T-helper 1 cell treated with Interleukin-12 subunit alpha and Interleukin-12 subunit beta and Interleukin-4 antibody, amounts not matched to agents 30 μg/mL and 1 μg/mL, for 36 hours (primary cell): ENCODE data around the gene XKRX.
A peak's percentile ranks its signal among the peaks of the same experiment; 100 is the strongest.

Experiments used
- H3K27ac Mint-ChIP-seq: one replicate; pipeline ENCODE4 v1.8.0; 2021; ENCODE audit warnings: mild to moderate bottlenecking, mixed read lengths
- H3K27me3 Mint-ChIP-seq: one replicate; pipeline ENCODE4 v1.8.0; 2021; ENCODE audit warnings: low read depth, mixed read lengths
- H3K36me3 Mint-ChIP-seq: one replicate; pipeline ENCODE4 v1.8.0; 2021; ENCODE audit warnings: low read depth, mixed read lengths
- H3K4me1 Mint-ChIP-seq: one replicate; pipeline ENCODE4 v1.8.0; 2021; ENCODE audit warnings: low read depth, mixed read lengths
- H3K4me3 Mint-ChIP-seq: one replicate; pipeline ENCODE4 v1.8.0; 2021; ENCODE audit warnings: mild to moderate bottlenecking, moderate library complexity, mixed read lengths
- H3K9me3 Mint-ChIP-seq: one replicate; pipeline ENCODE4 v1.8.0; 2021; ENCODE audit warnings: mixed read lengths

XKRX gene

DNA sequence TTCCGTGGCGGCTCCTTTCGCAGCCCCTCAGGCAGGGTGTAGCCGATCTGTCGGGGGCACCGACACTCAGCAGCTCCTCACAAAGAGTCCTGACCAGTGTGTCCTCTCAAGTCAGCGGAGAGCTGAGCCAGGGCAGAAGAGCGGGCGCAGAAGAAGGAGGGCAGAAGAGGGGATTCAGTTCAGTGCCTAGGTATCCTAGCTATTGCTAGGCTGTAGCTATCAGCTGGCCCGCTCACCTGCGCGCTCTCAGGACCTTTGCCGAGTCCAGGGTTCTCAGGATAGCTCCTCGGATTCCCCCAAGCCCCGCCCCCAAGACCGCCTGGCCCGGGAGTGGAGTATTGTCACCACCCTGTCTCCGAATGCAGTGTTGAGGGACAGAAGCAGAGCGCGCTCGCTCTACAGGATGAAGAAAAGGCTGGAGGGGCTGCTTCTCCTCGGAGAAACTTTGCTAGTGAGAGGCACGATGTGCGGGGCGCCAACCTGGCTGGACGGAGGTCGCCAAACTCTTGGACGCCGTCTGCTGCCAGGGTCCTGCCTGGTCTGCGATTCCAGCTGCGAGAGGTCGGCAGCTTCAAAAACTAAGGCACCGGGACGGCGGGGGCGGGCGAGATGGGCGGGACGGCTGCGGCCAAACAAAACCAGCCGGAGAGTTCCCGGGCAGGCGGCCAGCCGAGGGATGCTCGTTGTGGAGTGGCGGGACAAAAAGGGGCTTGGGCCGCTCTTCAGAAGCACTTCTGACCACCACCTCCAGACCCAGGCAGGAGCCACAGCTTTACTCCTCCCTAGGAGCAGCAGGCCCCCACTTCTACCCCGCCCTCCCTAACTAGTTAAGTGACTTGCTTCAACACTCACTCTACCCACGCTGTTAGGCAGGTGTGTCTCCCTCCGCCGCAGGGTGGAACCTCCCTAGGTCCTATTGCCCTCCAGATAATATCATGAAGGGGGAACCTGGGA lies at the start of gene XKRX:
Gene XKRX, minus strand, starts transcription at position 258 of the 954 bp plus-strand sequence. CDS start 613 bp downstream, outside the sequence.
- peaks cover 6% of the 10 kb centered on the region for H3K36me3 Mint-ChIP-seq
- H3K4me3 Mint-ChIP-seq, result peak within 1 kb of the TSS; percentile 86
- H3K27ac Mint-ChIP-seq, result peak within 1 kb of the TSS; percentile 36
- H3K27me3 Mint-ChIP-seq, result no peaks in the 10 kb centered on the region
- peaks cover 14% of the 10 kb centered on the region for H3K4me1 Mint-ChIP-seq
- H3K9me3 Mint-ChIP-seq, result peaks cover 6% of the 10 kb centered on the region

DNA sequence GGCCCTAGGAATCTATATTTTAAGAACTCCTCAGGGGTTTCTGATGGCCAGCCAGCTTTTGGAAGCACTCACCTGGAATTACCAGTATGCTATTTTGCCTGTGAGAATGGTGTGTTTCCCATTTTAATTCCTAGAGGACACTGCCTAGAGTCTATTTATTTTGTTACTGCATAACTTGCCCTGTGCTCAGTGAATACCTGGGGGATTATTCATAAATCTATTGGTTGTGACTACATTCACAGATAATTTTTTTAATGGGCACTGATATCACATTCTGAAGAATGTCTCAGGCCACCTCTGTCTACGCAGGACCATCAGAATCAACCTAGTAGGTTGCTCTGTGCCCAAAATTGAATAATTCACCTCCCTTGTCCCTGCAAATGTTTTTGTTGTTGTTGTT lies 47.5 kb upstream of the XKRX start:
- H3K9me3 Mint-ChIP-seq, result no peaks in the 10 kb centered on the region
- H3K36me3 Mint-ChIP-seq, result no peaks in the 10 kb centered on the region
- H3K27me3 Mint-ChIP-seq, result no peaks in the 10 kb centered on the region
- H3K27ac Mint-ChIP-seq, result no peak overlapping the region
- H3K4me1 Mint-ChIP-seq, result peaks cover 3% of the 10 kb centered on the region
- H3K4me3 Mint-ChIP-seq, result no peak overlapping the region

DNA sequence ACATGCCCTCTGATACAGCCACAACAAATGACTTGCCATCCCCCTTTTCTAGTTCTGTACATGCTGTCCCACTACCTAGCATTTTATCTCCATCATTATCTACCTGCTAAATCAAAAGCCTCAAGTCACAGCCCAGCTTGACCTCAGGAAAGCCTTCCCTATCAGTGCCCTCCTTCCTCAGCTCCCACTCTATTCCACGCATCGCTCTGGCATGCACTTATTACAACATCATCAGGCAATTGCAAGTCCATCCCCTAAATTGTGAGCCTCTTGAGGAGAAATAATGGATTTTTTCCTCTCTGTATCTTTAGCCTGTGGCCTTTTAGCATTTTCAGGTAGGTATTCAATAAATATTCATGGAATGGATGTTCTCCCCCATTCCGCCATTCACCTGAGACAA lies 46.5 kb upstream of the XKRX start:
- no peaks in the 10 kb centered on the region for H3K36me3 Mint-ChIP-seq
- no peak overlapping the region for H3K27ac Mint-ChIP-seq
- H3K27me3 Mint-ChIP-seq, result no peaks in the 10 kb centered on the region
- H3K9me3 Mint-ChIP-seq, result no peaks in the 10 kb centered on the region
- no peak overlapping the region for H3K4me3 Mint-ChIP-seq
- H3K4me1 Mint-ChIP-seq, result peaks cover 3% of the 10 kb centered on the region

DNA sequence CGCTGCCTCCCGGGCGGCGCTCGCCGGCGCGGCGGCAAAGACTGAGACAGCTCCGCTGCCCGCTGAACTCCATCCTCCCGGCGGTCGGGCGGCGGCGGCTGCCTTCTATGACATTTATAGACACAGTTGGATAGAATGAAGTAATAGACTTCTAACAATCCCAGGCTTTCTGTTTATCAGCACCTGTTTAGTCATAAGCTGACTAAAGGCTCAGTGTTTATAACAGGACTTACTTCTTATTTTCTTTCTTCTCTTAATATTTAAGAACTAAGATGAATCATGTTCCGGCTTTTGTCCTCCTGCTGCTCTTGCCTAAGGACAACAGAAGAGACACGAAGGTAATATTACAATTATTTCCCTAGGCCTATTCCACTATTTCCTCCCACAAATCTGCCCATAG lies 44.7 kb upstream of the XKRX start:
- Mint-ChIP-seq H3K36me3 (no peaks in the 10 kb centered on the region), H3K27me3 (no peaks in the 10 kb centered on the region), H3K4me3 (no peak overlapping the region), H3K27ac (no peak overlapping the region), H3K9me3 (no peaks in the 10 kb centered on the region), H3K4me1 (no peaks in the 10 kb centered on the region)

DNA sequence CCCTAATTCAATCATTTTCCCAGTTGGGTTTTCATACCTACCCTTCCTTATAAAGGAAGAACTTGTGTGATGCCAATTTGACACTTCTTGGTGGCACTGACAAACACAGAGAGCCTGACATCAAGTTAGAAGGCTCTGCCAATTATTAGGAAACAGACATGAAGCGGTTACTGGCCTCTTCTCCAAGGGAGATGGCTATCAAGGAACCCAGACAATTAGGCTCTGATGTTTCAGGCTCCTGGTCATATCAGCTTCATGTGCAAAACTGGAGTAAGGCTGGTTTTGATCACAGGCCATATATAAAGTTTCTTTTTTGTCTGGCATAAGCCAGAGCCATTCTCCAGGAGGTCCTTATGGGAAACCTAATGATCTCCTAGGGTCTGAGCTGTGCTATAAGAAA lies 41.2 kb upstream of the XKRX start:
- no peaks in the 10 kb centered on the region for H3K9me3 Mint-ChIP-seq
- H3K4me1 Mint-ChIP-seq, result no peaks in the 10 kb centered on the region
- H3K36me3 Mint-ChIP-seq, result no peaks in the 10 kb centered on the region
- H3K4me3 Mint-ChIP-seq, result no peak overlapping the region
- H3K27ac Mint-ChIP-seq, result no peak overlapping the region
- no peaks in the 10 kb centered on the region for H3K27me3 Mint-ChIP-seq

DNA sequence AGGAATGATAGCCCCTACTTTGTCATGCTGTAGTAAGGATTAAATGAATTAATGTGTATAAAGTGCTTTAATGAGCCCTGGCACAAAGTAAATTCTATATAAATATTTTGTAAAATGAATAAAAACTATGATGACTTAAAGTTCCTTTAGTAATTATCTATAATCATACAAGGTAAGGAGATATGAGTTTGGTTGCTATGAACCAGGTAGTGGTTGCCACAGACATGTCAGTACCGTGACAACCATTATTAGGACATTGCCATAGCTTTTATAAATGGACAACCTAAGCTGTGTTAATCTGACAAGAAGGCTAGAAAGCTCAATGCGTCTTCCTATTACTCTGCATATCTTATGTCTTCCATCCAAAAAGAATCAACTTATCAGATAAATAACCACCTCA lies 40.7 kb upstream of the XKRX start, which contains the start of gene ARL13A:
Gene ARL13A, plus strand, starts transcription at position 301 of the 400 bp plus-strand sequence. CDS start 3,982 bp downstream, outside the sequence.
- Mint-ChIP-seq H3K27me3 (no peaks in the 10 kb centered on the region), H3K4me1 (no peaks in the 10 kb centered on the region), H3K4me3 (no peak within 1 kb of the TSS), H3K9me3 (no peaks in the 10 kb centered on the region), H3K27ac (no peak within 1 kb of the TSS), H3K36me3 (no peaks in the 10 kb centered on the region)

DNA sequence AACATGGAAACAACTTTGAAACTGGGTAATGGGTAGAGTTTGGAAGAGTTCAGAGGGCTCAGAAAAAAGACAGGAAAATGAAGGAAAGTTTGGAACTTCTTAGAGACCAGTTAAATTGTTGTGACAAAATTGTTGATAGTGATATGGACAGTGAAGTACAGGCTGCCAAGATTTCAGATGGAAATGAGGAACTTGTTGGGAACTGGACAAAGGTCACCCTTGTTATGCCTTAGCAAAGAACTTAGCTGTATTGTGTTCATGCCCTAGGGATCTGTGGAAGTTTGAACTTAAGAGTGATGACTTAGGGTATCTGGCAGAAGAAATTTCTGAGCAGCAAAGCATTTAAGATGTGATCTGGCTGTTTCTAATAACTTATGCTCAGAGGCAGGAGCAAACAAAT lies 35.6 kb upstream of the XKRX start:
- no peaks in the 10 kb centered on the region for H3K4me1 Mint-ChIP-seq
- no peaks in the 10 kb centered on the region for H3K36me3 Mint-ChIP-seq
- no peak overlapping the region for H3K27ac Mint-ChIP-seq
- no peaks in the 10 kb centered on the region for H3K9me3 Mint-ChIP-seq
- H3K4me3 Mint-ChIP-seq, result no peak overlapping the region
- no peaks in the 10 kb centered on the region for H3K27me3 Mint-ChIP-seq

DNA sequence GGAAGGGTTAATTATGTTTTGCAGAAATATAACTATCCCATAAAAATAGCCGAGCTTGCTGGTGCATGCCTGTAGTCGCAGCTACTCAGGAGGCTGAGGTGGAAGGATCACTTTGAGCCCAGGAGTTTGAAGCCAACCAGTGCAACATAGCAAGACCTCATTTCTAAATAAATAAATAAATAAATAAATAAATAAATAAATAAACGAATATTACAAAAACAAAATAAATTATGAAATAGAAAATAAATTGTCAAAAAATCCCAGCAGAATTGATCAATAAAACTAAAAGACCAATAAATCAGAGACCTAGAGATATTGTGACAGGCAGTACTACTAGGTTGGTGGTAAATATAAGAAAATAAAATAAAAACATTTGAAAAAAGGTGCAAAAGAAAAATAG lies 34.1 kb upstream of the XKRX start:
- no peaks in the 10 kb centered on the region for H3K4me1 Mint-ChIP-seq
- H3K27me3 Mint-ChIP-seq, result no peaks in the 10 kb centered on the region
- H3K27ac Mint-ChIP-seq, result no peak overlapping the region
- no peaks in the 10 kb centered on the region for H3K9me3 Mint-ChIP-seq
- H3K4me3 Mint-ChIP-seq, result no peak overlapping the region
- no peaks in the 10 kb centered on the region for H3K36me3 Mint-ChIP-seq

DNA sequence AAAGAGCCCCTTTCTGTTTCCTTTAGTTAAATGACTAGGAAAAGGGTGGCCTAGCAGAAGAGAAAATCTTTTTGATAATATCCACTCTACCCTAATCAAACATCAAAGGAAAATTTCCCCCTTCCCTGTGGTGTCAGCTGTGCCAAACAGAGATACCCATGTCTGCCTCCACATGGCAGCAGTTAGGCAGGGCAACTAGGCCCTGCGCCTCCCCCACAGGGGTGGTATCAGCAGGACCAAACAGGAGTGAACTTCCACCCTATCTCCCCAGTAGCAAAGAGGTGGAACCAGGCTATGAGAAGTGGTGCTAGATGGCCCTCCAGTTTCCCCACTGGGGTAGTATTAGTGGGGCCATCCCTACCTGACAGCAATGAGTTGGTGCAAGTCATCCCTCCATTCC lies 19.8 kb upstream of the XKRX start:
- no peaks in the 10 kb centered on the region for H3K9me3 Mint-ChIP-seq

DNA sequence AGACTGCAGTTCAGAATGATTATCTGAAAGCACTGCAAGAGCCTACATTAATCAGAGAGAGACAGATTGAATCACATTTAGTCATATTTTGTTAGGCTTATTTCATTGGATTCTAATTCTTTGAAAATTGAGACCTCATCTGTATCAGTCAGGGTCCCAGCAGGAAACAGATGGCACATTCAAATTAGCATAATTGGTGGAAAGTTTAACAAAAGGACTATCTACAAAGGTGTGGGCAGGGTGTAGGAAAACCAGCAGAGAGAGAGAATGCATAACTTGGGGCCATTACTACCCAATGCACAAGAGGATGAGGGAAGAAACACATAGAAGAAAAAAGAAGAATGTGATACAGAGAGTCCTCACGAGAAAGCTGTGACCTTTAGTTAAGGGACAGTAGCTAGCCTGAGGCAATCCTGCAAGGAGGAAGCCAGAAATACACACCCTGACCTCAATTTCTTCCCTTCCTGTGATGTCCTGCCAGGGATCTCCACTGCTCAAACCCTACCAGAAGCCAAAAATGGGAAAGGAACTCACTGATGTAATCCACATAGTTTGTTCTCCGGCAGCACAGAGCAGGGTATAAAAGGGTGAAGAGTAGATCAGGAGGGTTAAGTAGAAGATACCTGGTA lies 17.7 kb upstream of the XKRX start:
- Mint-ChIP-seq H3K27ac (no peak overlapping the region), H3K4me1 (no peaks in the 10 kb centered on the region), H3K36me3 (no peaks in the 10 kb centered on the region), H3K27me3 (no peaks in the 10 kb centered on the region), H3K4me3 (no peak overlapping the region), H3K9me3 (no peaks in the 10 kb centered on the region)

More for the DNA sequence above, 19.8 kb upstream of the XKRX start:
- no peaks in the 10 kb centered on the region for H3K4me1 Mint-ChIP-seq
- no peaks in the 10 kb centered on the region for H3K27me3 Mint-ChIP-seq
- no peak overlapping the region for H3K4me3 Mint-ChIP-seq
- no peaks in the 10 kb centered on the region for H3K36me3 Mint-ChIP-seq
- H3K27ac Mint-ChIP-seq, result no peak overlapping the region

DNA sequence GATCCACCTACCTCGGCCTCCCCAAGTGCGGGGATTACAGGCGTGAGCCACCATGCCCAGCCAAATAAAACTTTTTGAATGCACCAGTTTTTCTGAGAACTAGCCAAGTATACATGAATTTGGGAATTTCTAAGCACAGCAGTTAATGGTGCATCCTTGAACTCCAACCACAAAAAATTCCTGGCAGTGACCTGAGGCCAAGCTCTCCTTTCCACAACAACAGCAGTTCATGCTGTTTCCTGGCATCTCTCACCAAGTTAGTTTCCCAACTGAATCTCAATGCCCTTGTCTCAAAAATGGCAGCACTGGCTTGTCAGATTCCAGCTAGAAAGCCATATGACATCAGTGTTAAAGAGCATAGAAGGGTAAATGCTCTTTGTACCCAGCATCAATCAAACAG lies 15.9 kb upstream of the XKRX start:
- Mint-ChIP-seq H3K27me3 (no peaks in the 10 kb centered on the region), H3K4me1 (no peaks in the 10 kb centered on the region), H3K9me3 (no peaks in the 10 kb centered on the region), H3K36me3 (no peaks in the 10 kb centered on the region), H3K27ac (no peak overlapping the region), H3K4me3 (no peak overlapping the region)

DNA sequence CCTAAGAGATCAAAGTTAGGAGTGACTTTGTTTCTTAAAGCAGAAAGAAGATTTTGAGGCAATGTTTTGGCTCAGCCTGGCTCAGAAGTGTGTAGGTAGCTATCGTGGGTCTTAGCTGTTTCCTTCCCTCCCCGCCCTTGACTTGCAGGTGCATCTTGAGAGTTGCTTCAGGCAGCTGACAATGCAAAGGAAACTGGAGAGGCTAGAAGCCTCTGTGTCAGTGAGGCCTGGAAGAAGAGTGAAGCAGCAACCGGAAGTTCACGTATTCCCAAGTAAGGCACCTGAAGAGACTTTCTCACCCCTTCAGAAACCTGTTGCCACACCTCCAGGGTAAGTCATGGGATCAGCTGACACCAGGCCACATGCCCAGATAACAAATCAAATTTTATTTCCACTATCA lies 10.6 kb upstream of the XKRX start:
- peaks cover 4% of the 10 kb centered on the region for H3K4me1 Mint-ChIP-seq

DNA sequence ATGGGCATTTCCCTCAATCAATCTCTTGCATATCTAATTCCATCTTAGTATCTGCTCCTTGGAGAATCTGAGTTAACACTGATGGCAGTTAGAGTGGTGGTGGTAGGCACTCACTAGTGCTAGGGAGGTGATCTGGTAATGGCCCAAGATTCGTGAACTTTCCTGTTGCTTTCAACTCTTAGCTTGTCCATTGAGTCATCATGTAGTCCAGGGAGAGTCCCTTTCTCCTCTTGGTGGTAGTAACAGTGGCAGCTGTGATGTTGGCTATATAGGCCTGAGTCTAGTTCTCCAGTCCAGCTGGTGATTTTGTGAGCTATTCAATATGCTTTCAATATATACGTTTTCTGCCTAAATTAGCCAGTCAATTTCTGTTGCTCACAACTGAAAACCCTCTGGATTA lies 7.0 kb upstream of the XKRX start:
- Mint-ChIP-seq H3K27me3 (no peaks in the 10 kb centered on the region), H3K27ac (no peak overlapping the region), H3K4me1 (peaks cover 11% of the 10 kb centered on the region), H3K4me3 (no peak overlapping the region), H3K36me3 (peaks cover 6% of the 10 kb centered on the region), H3K9me3 (peaks cover 6% of the 10 kb centered on the region)

More for the DNA sequence above, 10.6 kb upstream of the XKRX start:
- no peaks in the 10 kb centered on the region for H3K27me3 Mint-ChIP-seq
- H3K9me3 Mint-ChIP-seq, result no peaks in the 10 kb centered on the region
- H3K4me3 Mint-ChIP-seq, result no peak overlapping the region
- H3K27ac Mint-ChIP-seq, result no peak overlapping the region
- no peaks in the 10 kb centered on the region for H3K36me3 Mint-ChIP-seq

DNA sequence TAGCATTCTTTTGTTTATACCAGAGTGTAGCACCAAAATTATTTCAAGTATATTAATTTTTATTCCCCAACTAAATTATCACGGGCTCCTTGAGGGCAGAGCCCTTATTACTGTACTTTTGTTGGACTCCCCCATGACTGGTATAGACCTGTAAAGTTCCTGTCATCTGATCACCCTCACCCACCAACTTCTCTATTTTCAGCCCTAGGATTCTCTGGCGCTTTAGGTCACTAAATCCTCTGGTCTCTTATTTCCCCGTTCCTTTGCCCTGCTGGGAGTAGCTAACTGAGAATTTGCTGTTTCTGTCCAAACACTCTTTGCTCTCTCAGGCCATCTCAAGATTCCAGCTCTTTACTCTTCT lies 3.2 kb upstream of the XKRX start:
- no peak overlapping the region for H3K4me3 Mint-ChIP-seq
- no peak overlapping the region for H3K27ac Mint-ChIP-seq
- H3K4me1 Mint-ChIP-seq, result peaks cover 14% of the 10 kb centered on the region
- peaks cover 6% of the 10 kb centered on the region for H3K9me3 Mint-ChIP-seq
- H3K27me3 Mint-ChIP-seq, result no peaks in the 10 kb centered on the region
- peaks cover 6% of the 10 kb centered on the region for H3K36me3 Mint-ChIP-seq
